Heart left ventricle (tissue), 16 donors: Measurements from ENCODE around the gene IRF2. TPM values are rescaled to one million over a fixed set of nuclear protein-coding genes. Genes with fewer than 3 reads are reported as not detected.
"Not testable (repeated sequence)": the region's sequence is repeated elsewhere in the genome, so short reads cannot be mapped to it uniquely, and the experiment has no call there.

Source experiments
- ATAC-seq, 4 donors: fragments of 200-7000 bp; cut with Tn5 transposase; one replicate each; pipeline ENCODE4 v1.9.1; 2020 to 2022; ENCODE audit warnings: moderate library complexity in 4 of 4, mild to moderate bottlenecking in 3 of 4, moderate number of reproducible peaks in 1 of 4
- DNase-seq, 5 donors: peaks; one replicate each; pipeline ENCODE4 v3.0.0-alpha.2; 2020
- H3K27ac ChIP-seq, 12 donors: fragments of 200-600 bp; sonication (generic) in 4 of 12; one replicate each; pipeline versions ENCODE4 v1.5.0 to v1.8.0; 2016 to 2022; ENCODE audit warnings: mild to moderate bottlenecking in 2 of 12
- H3K27me3 ChIP-seq, 9 donors: fragments of 200-600 bp; sonication (generic) in 2 of 9; one replicate each; pipeline versions ENCODE4 v1.5.1 to v1.8.0; 2016 to 2022; ENCODE audit warnings: mild to moderate bottlenecking in 3 of 9
- H3K36me3 ChIP-seq, 9 donors: fragments of 200-600 bp; sonication (generic) in 2 of 9; one replicate each; pipeline versions ENCODE4 v1.5.0 to v1.8.0; 2018 to 2022; ENCODE audit warnings: mild to moderate bottlenecking in 2 of 9
- H3K4me1 ChIP-seq, 12 donors: fragments of 200-600 bp; sonication (generic) in 4 of 12; one replicate each; pipeline versions ENCODE4 v1.5.0 to v1.8.0; 2016 to 2022; ENCODE audit warnings: mild to moderate bottlenecking in 3 of 12
- H3K4me3 ChIP-seq, 12 donors: fragments of 200-600 bp; sonication (generic) in 4 of 12; one replicate each; pipeline versions ENCODE4 v1.5.0 to v1.8.0; 2017 to 2022; ENCODE audit warnings: mild to moderate bottlenecking in 9 of 12, moderate library complexity in 4 of 12
- H3K9me3 ChIP-seq, 12 donors: fragments of 200-600 bp; sonication (generic) in 4 of 12; one replicate each; pipeline versions ENCODE4 v1.5.0 to v1.8.0; 2016 to 2022; ENCODE audit warnings: mild to moderate bottlenecking in 1 of 12
- CTCF ChIP-seq, 12 donors: fragments of 200-600 bp; sonication (generic) in 4 of 12; IDR thresholded peaks; one replicate each; pipeline versions ENCODE4 v1.5.0 to v1.8.0; 2018 to 2022; ENCODE audit warnings: antibody characterized with exemption in 12 of 12, mild to moderate bottlenecking in 5 of 12
- POLR2A ChIP-seq, 2 donors: fragments of 450-650 bp; IDR thresholded peaks; one replicate each; pipeline ENCODE4 v1.6.1; 2017; ENCODE audit warnings: antibody characterized with exemption in 2 of 2, mild to moderate bottlenecking in 2 of 2, moderate library complexity in 2 of 2
- WGBS, 4 donors: extraction: QIAGEN DNeasy Blood & Tissue Kit in 2 of 4; methylation state at CpG; one replicate each; pipeline versions ENCODE4 v1.1.5 to v1.1.7; 2013 to 2018; 5-methylcytosine and 5-hydroxymethylcytosine counted together
- intact Hi-C, 10 donors: fragments of 100-400 bp; cut with DNase I; formaldehyde crosslinking; loops; one replicate each; pipeline versions ENCODE4 v1.11.1 to v1.14.2; 2022
- polyA plus RNA-seq, 2 donors: library from polyadenylated mRNA; stranded (reverse); fragments of 200-250 nt; gene quantifications; one replicate each; pipeline ENCODE4 v1.2.3, GENCODE V29; 2013
- total RNA-seq, 9 donors: library from RNA; depleted of rRNA in 2 of 9; stranded (reverse); fragments of >200 nt in 2 of 9; fragmentation: NEBNext Ultra II Directional in 3 of 9; extraction: Animal tissue kit (Norgen Biotek cat#: 25700) in 3 of 9; gene quantifications; one replicate each; pipeline versions ENCODE4 v1.1.0 to v1.2.4, GENCODE V29; 2016 to 2023
- donor health status: ischemic (EF 13 %, LVEDD 7.1; RV severe dilation, severe dysfunction).
- donor health status: healthy with polysubstance abuse.
- donor health status: DM: no; HTN: yes; CAD: no.
- donor health status: DM: no; HTN: no; CAD: no.
- donor health status: ischemic (EF 25% LVEDD 6.9; RV normal size, moderate dysfunction).
- donor health status: ischemic (EF 25% LVEDD 5.7; RV mildly dilated, moderate dysfunction).
- donor health status: healthy.
- donor health status: DM: yes; HTN: yes; CAD: no.
- donor health status: ischemic (EF 35%, LVEDD 5.7; RV mildly dilated, moderate dysfunction).
- donor health status: nonischemic (EF 11% LVEDD 7.7; RV severe dilation, severe dysfunction).
- donor health status: DM: yes; HTN: yes; CAD: no.
- donor health status: PGD.
- donor health status: ischemic (EF 29% LVEDD 5.4; RV normal size, mild dysfunction).
- donor health status: nonischemic (EF 23%, LVEDD 6.1; RV moderate dilation, normal function).

IRF2 gene
- total and polyA plus RNA-seq, 11 donors, result 11.5 to 47.2 (median 26.0) TPM

- H3K9me3 ChIP-seq, result no peaks in the 10 kb centered on the region
- H3K27me3 ChIP-seq, result no peaks in the 10 kb centered on the region
- WGBS, 4 donors, result 47 to 57% (median 50%) methylated on average over 15 of the region's 15 CpGs
- intact Hi-C loops, result loop anchor here in 7 of 10 donors (2.0 to 10.0 kb wide), 7 partner anchors 34 to 296 kb away; partner anchors contain the start of genes IRF2 (in 5 of the 7), CASP3 (in 1 of the 7) and PRIMPOL (in 1 of the 7)
- ATAC-seq, result peak; percentile 5 to 65 (median 38)
- H3K4me1 ChIP-seq, result peaks cover 5 to 67% (median 45%) of the 10 kb centered on the region in 12 donors
- H3K27ac ChIP-seq, result peak overlapping the region; percentile 11 to 94 (median 84)
- TF ChIP-seq POLR2A (IDR thresholded peaks at IDR 0.05) (peak in 1 of 2 donors; percentile 20), CTCF (IDR thresholded peaks at IDR 0.05) (no peak)
- no peaks in the 10 kb centered on the region for H3K36me3 ChIP-seq
- H3K4me3 ChIP-seq, result no peak overlapping the region
- peak in 2 of 5 donors; percentile 50 to 57 for DNase-seq
Measured at GRCh38 chr4:184348311-184349233, 125.8 kb downstream of the IRF2 start.

- peak overlapping the region; percentile 11 to 94 (median 84) for H3K27ac ChIP-seq
- H3K4me1 ChIP-seq, result peaks cover 8 to 74% (median 49%) of the 10 kb centered on the region in 12 donors
- intact Hi-C loops, result loop anchor here in 7 of 10 donors (1.0 to 10.0 kb wide), 9 partner anchors 35 to 297 kb away; partner anchors contain the start of genes IRF2 (in 7 of the 7), CASP3 (in 1 of the 7) and PRIMPOL (in 1 of the 7)
- DNase-seq (peak; percentile 56 to 73 (median 61)), ATAC-seq (peak; percentile 11 to 53 (median 40))
- 43 to 55% (median 52%) methylated on average over 12 to 16 of the region's 16 CpGs for WGBS, 4 donors
- H3K36me3 ChIP-seq, result no peaks in the 10 kb centered on the region
- H3K9me3 ChIP-seq, result no peaks in the 10 kb centered on the region
- peak overlapping the region in 1 of 12 donors; percentile 18 for H3K4me3 ChIP-seq
- TF ChIP-seq CTCF (IDR thresholded peaks at IDR 0.05) (no peak), POLR2A (IDR thresholded peaks at IDR 0.05) (peak in 1 of 2 donors; percentile 26)
- no peaks in the 10 kb centered on the region for H3K27me3 ChIP-seq
Measured at GRCh38 chr4:184347251-184348239, 126.8 kb downstream of the IRF2 start.

DNA sequence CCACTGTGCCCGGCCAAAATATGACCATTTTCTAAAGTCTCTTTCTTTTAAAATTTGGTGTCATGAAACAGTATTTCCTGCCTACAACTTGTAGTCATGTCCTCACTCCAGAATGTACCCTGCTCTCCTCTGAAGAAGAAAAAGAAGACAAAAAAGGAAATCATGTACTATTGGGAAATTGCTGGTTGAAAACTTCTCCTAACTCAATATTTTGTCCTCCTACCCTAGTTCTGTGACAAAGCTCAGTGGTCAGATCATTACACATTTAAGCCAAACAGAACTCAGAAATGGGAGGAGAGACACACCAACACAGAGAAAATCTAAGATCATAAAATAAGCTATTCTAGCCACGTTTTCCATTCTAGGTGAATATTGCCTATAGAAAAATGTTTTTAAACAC is 127.7 kb downstream of the IRF2 start:
- Histone ChIP-seq H3K9me3 (no peaks in the 10 kb centered on the region), H3K4me1 (peaks cover 8 to 74% (median 49%) of the 10 kb centered on the region in 12 donors), H3K27me3 (no peaks in the 10 kb centered on the region), H3K4me3 (no peak overlapping the region), H3K36me3 (no peaks in the 10 kb centered on the region), H3K27ac (peak overlapping the region in 11 of 12 donors; percentile 74 to 94 (median 84))
- DNase-seq (no peak), ATAC-seq (no peak)
- intact Hi-C loops, result loop anchor here in 7 of 10 donors (1.0 to 10.0 kb wide), 8 partner anchors 36 to 298 kb away; partner anchors contain the start of genes IRF2 (in 7 of the 7), CASP3 (in 1 of the 7) and PRIMPOL (in 1 of the 7)
- TF ChIP-seq POLR2A (IDR thresholded peaks at IDR 0.05) (no peak), CTCF (IDR thresholded peaks at IDR 0.05) (no peak)
- WGBS, 4 donors, result 78 to 93% (median 85%) methylated on average over 2 of the region's 2 CpGs

DNA sequence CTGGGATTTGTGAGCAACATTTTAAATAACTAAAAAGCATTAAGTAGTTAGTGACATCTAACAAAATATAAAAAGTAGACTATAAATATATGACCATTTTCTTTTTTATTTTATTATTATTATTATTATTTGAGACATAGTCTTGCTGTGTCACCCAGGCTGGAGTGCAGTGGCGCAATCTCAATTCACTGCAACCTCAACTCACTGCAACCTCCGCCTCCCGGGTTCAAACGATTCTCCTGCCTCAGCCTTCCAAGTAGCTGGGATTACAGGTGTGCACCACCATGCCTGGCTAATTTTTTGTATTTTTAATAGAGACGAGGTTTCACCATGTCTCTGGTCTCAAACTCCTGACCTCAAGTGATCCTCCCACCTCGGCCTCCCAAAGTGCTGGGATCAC is 128.1 kb downstream of the IRF2 start:
- WGBS, 4 donors, result 91 to 96% (median 94%) methylated on average over 6 of the region's 6 CpGs
- peak overlapping the region in 11 of 12 donors; percentile 63 to 94 (median 84) for H3K27ac ChIP-seq
- not testable (repeated sequence) for H3K27me3 ChIP-seq, ATAC-seq, DNase-seq, H3K4me3 ChIP-seq, H3K9me3 ChIP-seq, H3K36me3 ChIP-seq
- peaks cover 8 to 74% (median 49%) of the 10 kb centered on the region in 12 donors for H3K4me1 ChIP-seq
- intact Hi-C loops, result loop anchor here in 7 of 10 donors (2.0 to 10.0 kb wide), 7 partner anchors 36 to 299 kb away; partner anchors contain the start of genes IRF2 (in 6 of the 7), CASP3 (in 1 of the 7) and PRIMPOL (in 1 of the 7)
